K562 (cell line): ENCODE data around the gene TBCCD1. TPM values are rescaled to one million over a fixed set of nuclear protein-coding genes. Genes with fewer than 3 reads are reported as not detected.

Experiments
- ATAC-seq: fragments of 200-7000 bp; cut with Tn5 transposase; 3 replicates; pipeline ENCODE4 v1.9.1; 2020; ENCODE audit warnings: moderate library complexity
- BruUV-seq: library from RNA; stranded (reverse); fragments of 400-500 nt; replicated peaks from 2 replicates; lab custom pipeline; 2021; lab: Mats Ljungman, UMichigan
- CTCF ChIA-PET: fragments of 300-600 bp; formaldehyde crosslinking; extraction: SDS; loops from one replicate; lab custom pipeline; 2021; ENCODE audit warnings: low intra/inter-chr PET ratio; lab: Yijun Ruan, JAX
- POLR2A ChIA-PET: fragments of 300-600, 350-650 bp; sonication (Branson Sonifier 250); formaldehyde crosslinking; extraction: SDS; loops from one replicate; lab custom pipeline; 2021; ENCODE audit warnings: antibody characterized with exemption, inconsistent platforms; lab: Yijun Ruan, JAX
- DNase-seq, 4 experiments: peaks; one replicate each; pipeline versions ENCODE4 v3.0.0 to v3.0.0-alpha.2; 2011 to 2018; ENCODE audit warnings: low spot score in 3 of 4, mixed read lengths in 3 of 4; ENCODE audit errors: extremely low read depth in 1 of 4
- FAIRE-seq: peaks from 2 replicates; lab custom pipeline; 2011; peaks lifted over from hg19 to GRCh38; lab: Jason Lieb, UNC
- H2AFZ ChIP-seq: 2 replicates; pipeline ENCODE4 v1.6.0; 2011; ENCODE audit warnings: low read depth, low read length, control low read depth, inconsistent platforms
- H3K27ac ChIP-seq: fragments of 200-600 bp; 3 replicates; pipeline ENCODE4 v1.8.0; 2011; ENCODE audit warnings: low read depth, mild to moderate bottlenecking, control low read depth, inconsistent platforms, low read length, moderate library complexity, mixed read lengths; ENCODE audit errors: extremely low read depth
- H3K27me3 ChIP-seq, 2 experiments: fragments of 300-600 bp in 1 of 2; 2 replicates in 1 of 2; 3 replicates in 1 of 2; pipeline versions ENCODE4 v1.6.0 to v1.8.0; 2011; ENCODE audit warnings: inconsistent platforms in 2 of 2, low read length in 2 of 2, mild to moderate bottlenecking in 1 of 2, mixed read lengths in 1 of 2, moderate library complexity in 1 of 2; ENCODE audit not compliant: control insufficient read depth in 2 of 2, insufficient read depth in 2 of 2
- H3K36me3 ChIP-seq: fragments of 300-600 bp; 3 replicates; pipeline ENCODE4 v1.8.0; 2011; ENCODE audit warnings: mild to moderate bottlenecking, low read length, inconsistent platforms; ENCODE audit not compliant: control insufficient read depth, insufficient read depth
- H3K4me1 ChIP-seq, 2 experiments: fragments of 200-600 bp in 1 of 2; replicated peaks in 1 of 2; 2 replicates in 1 of 2; 3 replicates in 1 of 2; pipeline versions ENCODE4 v1.5.1 to v1.8.0; 2011; ENCODE audit warnings: inconsistent platforms in 2 of 2, low read length in 2 of 2, mild to moderate bottlenecking in 1 of 2, mixed read lengths in 1 of 2, moderate library complexity in 1 of 2; ENCODE audit not compliant: control insufficient read depth in 2 of 2, insufficient read depth in 2 of 2
- H3K4me2 ChIP-seq: 2 replicates; pipeline ENCODE4 v1.6.1; 2011; ENCODE audit warnings: low read length, control low read depth, inconsistent platforms, mixed read lengths; ENCODE audit not compliant: insufficient read depth
- H3K4me3 ChIP-seq: fragments of 200-600 bp; sonication (generic), shearing (Covaris generic); 2 replicates; pipeline ENCODE4 v1.5.1; 2016; ENCODE audit warnings: control low read depth, inconsistent platforms
- H3K79me2 ChIP-seq: fragments of 200-600 bp; 3 replicates; pipeline ENCODE4 v1.8.0; 2011; ENCODE audit warnings: low read length, inconsistent platforms; ENCODE audit not compliant: control insufficient read depth, insufficient read depth
- H3K9ac ChIP-seq, 2 experiments: 2 replicates each; pipeline versions ENCODE4 v1.6.0 to v1.6.1; 2011; ENCODE audit warnings: low read depth in 2 of 2, low read length in 2 of 2, control low read depth in 1 of 2, inconsistent platforms in 1 of 2, mild to moderate bottlenecking in 1 of 2, mixed read lengths in 1 of 2; ENCODE audit not compliant: insufficient read depth in 1 of 2
- H3K9me1 ChIP-seq: one replicate; pipeline ENCODE4 v1.6.0; 2011; ENCODE audit warnings: inconsistent platforms, mild to moderate bottlenecking, low read length, moderate library complexity; ENCODE audit not compliant: control insufficient read depth, insufficient read depth
- H3K9me3 ChIP-seq: replicated peaks from 2 replicates; pipeline ENCODE4 v1.5.1; 2011; ENCODE audit warnings: low read depth, low read length, inconsistent platforms; ENCODE audit not compliant: control insufficient read depth, insufficient read depth
- H4K20me1 ChIP-seq: replicated peaks from 2 replicates; pipeline ENCODE4 v1.6.1; 2011; ENCODE audit warnings: low read length, inconsistent platforms, mixed read lengths; ENCODE audit not compliant: control insufficient read depth, insufficient read depth
- BACH1 ChIP-seq: fragments of 200-800 bp; sonication (Bioruptor generic); IDR thresholded peaks from 2 replicates; pipeline ENCODE4 v1.6.1; 2016; ENCODE audit warnings: missing genetic modification characterization, missing compliant biosample characterization
- DPF2 ChIP-seq: fragments of 450-650 bp; IDR thresholded peaks from 2 replicates; pipeline ENCODE4 v1.6.1; 2016
- IRF2 ChIP-seq: sonication (generic); formaldehyde crosslinking; IDR thresholded peaks from 2 replicates; pipeline ENCODE4 v1.8.1; 2022; ENCODE audit warnings: mild to moderate bottlenecking, missing genetic modification reagents
- MAZ ChIP-seq, 2 experiments: fragments of 450-650 bp in 1 of 2; sonication (generic) in 1 of 2; formaldehyde crosslinking; IDR thresholded peaks in 1 of 2; conservative IDR thresholded peaks in 1 of 2; 2 replicates each; pipeline versions ENCODE4 v1.4.0 to v1.5.0; 2020; ENCODE audit warnings: mild to moderate bottlenecking in 1 of 2, missing genetic modification reagents in 1 of 2
- NR2C1 ChIP-seq, 2 experiments: fragments of 450-650 bp; IDR thresholded peaks; 2 replicates each; pipeline ENCODE4 v1.6.1; 2017; ENCODE audit warnings: mild to moderate bottlenecking in 2 of 2, antibody characterized with exemption in 1 of 2, inconsistent platforms in 1 of 2, missing compliant biosample characterization in 1 of 2, missing genetic modification characterization in 1 of 2
- PHB ChIP-seq: fragments of 250-450 bp; sonication (Bioruptor Pico); IDR thresholded peaks from 2 replicates; pipeline ENCODE4 v1.5.0; 2021
- RAD21 ChIP-seq, 2 experiments: fragments of 250-450 bp in 1 of 2; fragments of 450-650 bp in 1 of 2; sonication (Bioruptor Pico) in 1 of 2; formaldehyde crosslinking in 1 of 2; IDR thresholded peaks in 1 of 2; conservative IDR thresholded peaks in 1 of 2; 2 replicates each; pipeline versions ENCODE4 v1.4.0 to v1.8.0; 2020 to 2022; ENCODE audit warnings: mild to moderate bottlenecking in 2 of 2, moderate library complexity in 1 of 2
- RFX7 ChIP-seq: fragments of 250-450 bp; sonication (Bioruptor Pico); IDR thresholded peaks from 2 replicates; pipeline ENCODE4 v1.5.1; 2021; ENCODE audit warnings: mild to moderate bottlenecking
- SPI1 ChIP-seq: IDR thresholded peaks from 2 replicates; pipeline ENCODE4 v1.6.1; 2011; ENCODE audit warnings: low read depth, low read length, control low read depth, borderline replicate concordance
- TEAD1 ChIP-seq, 2 experiments: fragments of 450-650 bp in 1 of 2; sonication (generic) in 1 of 2; formaldehyde crosslinking; IDR thresholded peaks; 2 replicates each; pipeline versions ENCODE4 v1.4.0 to v1.8.0; 2020 to 2022; ENCODE audit warnings: mild to moderate bottlenecking in 2 of 2, missing genetic modification reagents in 1 of 2
- TSC22D4 ChIP-seq: fragments of 450-650 bp; IDR thresholded peaks from 2 replicates; pipeline ENCODE4 v1.6.1; 2016; ENCODE audit warnings: missing genetic modification characterization, missing biosample characterization, control low read depth
- ZNF274 ChIP-seq: IDR thresholded peaks from 2 replicates; pipeline ENCODE4 v1.6.1; 2011; ENCODE audit warnings: low read depth, mild to moderate bottlenecking, low read length, moderate library complexity, borderline replicate concordance
- WGBS: fragments of 100-300 bp; shearing (Covaris generic); methylation state at CpG from one replicate; pipeline ENCODE4 v1.1.6; 2016; ENCODE audit warnings: low coverage, mixed read lengths; ENCODE audit not compliant: insufficient coverage; ENCODE audit errors: missing lambda C conversion rate; 5-methylcytosine and 5-hydroxymethylcytosine counted together
- in situ Hi-C: fragments of 300-500 bp; cut with MboI; formaldehyde crosslinking; loops from 4 replicates; pipeline ENCODE4 v1.15.0; 2018; ENCODE audit warnings: inconsistent platforms, mixed read lengths
- intact Hi-C: fragments of 100-400 bp; cut with micrococcal nuclease; formaldehyde crosslinking; loops from 2 replicates; pipeline ENCODE4 v1.14.2; 2022
- polyA plus RNA-seq, 8 experiments: library from polyadenylated mRNA; depleted of rRNA in 4 of 8; stranded (reverse) in 5 of 8; unstranded in 3 of 8; fragments of >200 nt; fragmentation: Nextera tagmentation in 2 of 8; fragmentation: Illumina TruSeq in 1 of 8; extraction: Ambion mirVana in 2 of 8; extraction: Trizol in 1 of 8; gene quantifications; 2 replicates each; pipeline versions ENCODE4 v1.2.1 to v1.2.3, GENCODE V29; 2011 to 2014; ENCODE audit warnings: inconsistent platforms in 1 of 8, missing spikeins in 1 of 8
- total RNA-seq, 7 experiments: library from RNA; depleted of rRNA in 6 of 7; stranded (reverse); fragments of >200 nt in 6 of 7; fragmentation: Illumina TruSeq in 2 of 7; extraction: Trizol in 2 of 7; gene quantifications; 2 replicates each; pipeline versions ENCODE4 v1.2.1 to v1.2.3, GENCODE V29; 2011 to 2021; ENCODE audit warnings: low replicate concordance in 1 of 7
- TF ChIP-seq, protein P1 (sequence below), 2 experiments: fragments of 250-450 bp in 1 of 2; fragments of 450-650 bp in 1 of 2; sonication (Bioruptor Pico) in 1 of 2; IDR thresholded peaks; 2 replicates each; pipeline versions ENCODE4 v1.6.1 to v1.8.0; 2016 to 2021; ENCODE audit warnings: mild to moderate bottlenecking in 2 of 2, moderate library complexity in 2 of 2, missing compliant biosample characterization in 1 of 2, missing genetic modification characterization in 1 of 2
- TF ChIP-seq, protein P2 (sequence below): fragments of 250-450 bp; sonication (Bioruptor Pico); IDR thresholded peaks from 2 replicates; pipeline ENCODE4 v1.6.1; 2021; ENCODE audit warnings: mild to moderate bottlenecking
- TF ChIP-seq, protein P3 (sequence below): fragments of 250-450 bp; sonication (Bioruptor Pico); IDR thresholded peaks from 2 replicates; pipeline ENCODE4 v1.5.0; 2021

The TBCCD1 gene
- total and polyA plus RNA-seq, 9 of the 15 experiments (the other 6 are each of a cell fraction or from before 2014, with no cell fraction given), result 17.7 to 31.1 (median 21.2) TPM

DNA sequence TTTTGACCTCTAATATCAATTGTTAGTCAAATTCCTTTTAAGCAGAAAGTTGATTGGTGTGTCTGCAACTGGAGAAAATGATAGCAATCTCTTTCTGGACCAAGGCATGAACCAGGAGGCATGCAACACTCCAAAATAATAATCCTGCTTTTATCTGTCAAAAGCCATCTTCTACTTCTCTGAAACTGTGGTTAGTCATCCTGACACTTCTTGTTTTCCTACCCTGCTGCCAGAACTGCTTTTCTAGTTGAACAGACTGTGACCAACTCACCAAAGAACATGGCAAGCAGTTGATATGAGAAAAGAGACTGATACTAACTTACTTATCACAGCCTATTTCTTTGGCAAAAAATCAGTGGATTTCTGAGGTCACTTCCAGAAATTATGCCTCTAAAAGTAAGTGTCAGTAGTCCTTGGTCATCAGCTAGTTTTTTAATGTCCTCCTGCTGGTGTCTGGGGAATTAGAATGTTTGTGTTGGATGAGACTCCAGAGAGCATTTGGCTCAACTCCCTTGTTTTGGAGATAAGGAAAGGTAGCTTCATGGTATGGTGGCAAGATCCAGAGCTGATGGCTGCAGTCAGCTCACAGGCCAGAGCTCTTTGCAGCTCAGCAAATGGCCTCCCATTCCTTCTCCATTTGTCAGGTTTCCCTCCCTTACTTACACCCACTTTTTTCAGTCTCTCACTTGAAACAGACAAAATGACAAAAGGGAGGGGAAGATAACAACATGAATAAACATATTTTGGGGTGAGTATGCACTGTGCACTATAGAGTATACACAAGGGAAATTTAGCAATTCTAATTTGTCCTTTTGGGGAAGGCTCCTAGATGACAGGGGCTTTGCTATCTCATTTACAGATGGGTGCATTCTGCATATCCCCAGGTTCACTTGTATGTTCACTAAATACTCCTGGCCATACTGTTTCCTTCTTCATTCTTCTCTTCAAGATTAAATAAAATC, 30.0 kb downstream of the TBCCD1 start (continued):
- TF ChIP-seq DPF2 (peak; percentile 48; the same call in 1 of the 2 replicates), RAD21 (CRISPR knock-in tag; conservative IDR thresholded peaks at IDR 0.05 in 1 of 2, IDR thresholded peaks at IDR 0.05 in 1 of 2) (0 out of 4 replicates have a peak, but pooled peaks of 1 of the 2 experiments have one; percentile 5), BACH1 (tag) (no peak)
- TF ChIP-seq, protein P1, sequence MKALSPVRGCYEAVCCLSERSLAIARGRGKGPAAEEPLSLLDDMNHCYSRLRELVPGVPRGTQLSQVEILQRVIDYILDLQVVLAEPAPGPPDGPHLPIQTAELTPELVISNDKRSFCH (CRISPR knock-in tag; IDR thresholded peaks at IDR 0.05), result no peak
- TF ChIP-seq, protein P1 (tag; IDR thresholded peaks at IDR 0.05), result 0 out of 2 replicates have a peak, but pooled peaks have one; percentile 20

DNA sequence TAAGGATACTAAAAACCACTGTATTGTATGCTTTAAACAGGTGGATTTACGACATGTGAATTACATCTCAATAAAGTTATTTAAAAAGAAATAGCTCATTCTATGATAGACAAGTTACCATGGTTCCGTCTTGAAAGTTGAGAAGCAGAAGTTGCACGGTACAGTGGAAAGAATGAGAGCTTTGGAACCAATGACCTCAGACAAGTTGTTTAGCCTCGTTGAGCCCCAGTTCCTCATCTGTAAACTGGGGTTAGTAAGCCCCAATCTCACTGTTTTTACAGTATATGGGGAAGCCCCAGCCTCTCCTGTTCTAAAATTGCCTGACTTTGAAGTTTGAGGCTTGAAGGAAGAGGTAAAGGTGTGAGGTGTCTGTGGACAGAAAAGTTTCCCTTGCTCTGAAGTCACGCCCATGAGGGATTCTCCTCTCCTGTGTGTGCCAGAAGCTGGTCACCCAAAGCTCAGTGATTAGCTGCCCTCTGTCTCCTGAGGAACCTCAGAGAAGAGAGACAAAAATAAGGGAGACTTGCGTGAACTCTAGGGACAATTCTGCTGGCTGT, 32.9 kb downstream of the TBCCD1 start:
- BruUV-seq, result no TSS peak
- H3K4me3 ChIP-seq, result no peak overlapping the region
- no peak for FAIRE-seq
- ChIA-PET CTCF (no interaction called here), POLR2A (interaction anchor here (0.8 to 0.9 kb wide), 2 partner anchors 35 to 268 kb away, joined by 3 to 5 read pairs; no protein-coding TSS in a partner anchor)
- H4K20me1 ChIP-seq, result no peaks in the 10 kb centered on the region
- no peak for DNase-seq
- no peak for ATAC-seq
- 24% methylated on average over 6 of the region's 6 CpGs for WGBS
- in situ Hi-C loops, result no loop called here
- peaks cover 0 to 7% of the 10 kb centered on the region in 2 experiments; a peak in 2 of 5 replicates for H3K4me1 ChIP-seq
- H3K9me3 ChIP-seq, result no peaks in the 10 kb centered on the region
- peaks cover 0 to 5% of the 10 kb centered on the region in 2 experiments; a peak in 2 of 5 replicates for H3K27me3 ChIP-seq
- no peaks in the 10 kb centered on the region for H3K36me3 ChIP-seq
- no peak overlapping the region for H3K27ac ChIP-seq
- no peaks in the 10 kb centered on the region for H3K79me2 ChIP-seq
- H3K9ac ChIP-seq, result no peak overlapping the region
- no peak overlapping the region for H2AFZ ChIP-seq
- no peak overlapping the region for H3K4me2 ChIP-seq
- intact Hi-C loops, result no loop called here
- no peaks in the 10 kb centered on the region for H3K9me1 ChIP-seq
- TF ChIP-seq IRF2 (CRISPR knock-in tag) (no peak), NR2C1 (IDR thresholded peaks at IDR 0.05) (no peak), NR2C1 (tag; IDR thresholded peaks at IDR 0.05) (no peak), TEAD1 (CRISPR knock-in tag; IDR thresholded peaks at IDR 0.05) (no peak), PHB (no peak), RFX7 (no peak), SPI1 (0 out of 2 replicates have a peak, but pooled peaks have one; percentile 25), MAZ (CRISPR knock-in tag; conservative IDR thresholded peaks at IDR 0.05 in 1 of 2, IDR thresholded peaks at IDR 0.05 in 1 of 2) (no peak), TSC22D4 (tag) (no peak), ZNF274 (no peak)
- TF ChIP-seq, protein P2, sequence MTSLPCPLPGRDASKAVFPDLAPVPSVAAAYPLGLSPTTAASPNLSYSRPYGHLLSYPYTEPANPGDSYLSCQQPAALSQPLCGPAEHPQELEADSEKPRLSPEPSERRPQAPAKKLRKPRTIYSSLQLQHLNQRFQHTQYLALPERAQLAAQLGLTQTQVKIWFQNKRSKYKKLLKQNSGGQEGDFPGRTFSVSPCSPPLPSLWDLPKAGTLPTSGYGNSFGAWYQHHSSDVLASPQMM, result no peak
- TF ChIP-seq, protein P3, sequence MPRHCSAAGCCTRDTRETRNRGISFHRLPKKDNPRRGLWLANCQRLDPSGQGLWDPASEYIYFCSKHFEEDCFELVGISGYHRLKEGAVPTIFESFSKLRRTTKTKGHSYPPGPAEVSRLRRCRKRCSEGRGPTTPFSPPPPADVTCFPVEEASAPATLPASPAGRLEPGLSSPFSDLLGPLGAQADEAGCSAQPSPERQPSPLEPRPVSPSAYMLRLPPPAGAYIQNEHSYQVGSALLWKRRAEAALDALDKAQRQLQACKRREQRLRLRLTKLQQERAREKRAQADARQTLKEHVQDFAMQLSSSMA, result no peak
